Measurements from ENCODE around the gene AGTR2. TPM values are rescaled to one million over a fixed set of nuclear protein-coding genes. Genes with fewer than 3 reads are reported as not detected.

AGTR2 gene
- total RNA-seq, 1 experiment from 2014 or later, result 0.05 TPM

DNA sequence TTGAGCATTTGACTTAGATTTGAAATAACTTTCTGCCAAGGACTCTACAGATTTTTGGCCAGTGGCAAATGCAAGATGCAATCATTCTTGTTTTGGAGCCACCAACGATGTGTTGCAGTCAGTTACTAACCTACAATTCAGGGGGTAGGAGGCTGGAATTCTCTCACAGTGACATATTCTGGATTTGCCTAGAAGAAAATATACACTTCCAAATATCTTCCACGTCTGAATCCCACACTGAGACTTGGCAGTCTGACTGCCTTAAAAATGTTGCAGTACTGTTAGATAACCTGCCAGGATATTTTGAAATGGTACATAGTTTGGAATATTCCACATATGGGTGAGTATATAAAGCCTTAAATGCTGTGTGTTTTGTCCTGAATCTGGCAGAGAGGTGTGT, 27.6 kb upstream of the AGTR2 start:
- Histone ChIP-seq H3K4me1 (ENCODE audit: control insufficient read depth, insufficient read depth, low read length) (no peaks in the 10 kb centered on the region), H3K27me3 (ENCODE audit: control insufficient read depth, insufficient read depth, low read length) (no peaks in the 10 kb centered on the region), H3K27ac (ENCODE audit: low read length) (no peak overlapping the region), H3K36me3 (ENCODE audit: control insufficient read depth, insufficient read depth, low read length) (no peaks in the 10 kb centered on the region), H3K4me3 (ENCODE audit: low read depth in 2 of 2, low read length in 2 of 2) (no peak overlapping the region), H3K9me3 (ENCODE audit: control insufficient read depth, insufficient read depth, low read depth, low read length) (no peaks in the 10 kb centered on the region)
- no TSS peak for BruUV-seq (replicated peaks)
- TF ChIP-seq TCF7L2 (IDR thresholded peaks at IDR 0.05; ENCODE audit: low read depth, low read length), result no peak
- TF ChIP-seq, protein P1, sequence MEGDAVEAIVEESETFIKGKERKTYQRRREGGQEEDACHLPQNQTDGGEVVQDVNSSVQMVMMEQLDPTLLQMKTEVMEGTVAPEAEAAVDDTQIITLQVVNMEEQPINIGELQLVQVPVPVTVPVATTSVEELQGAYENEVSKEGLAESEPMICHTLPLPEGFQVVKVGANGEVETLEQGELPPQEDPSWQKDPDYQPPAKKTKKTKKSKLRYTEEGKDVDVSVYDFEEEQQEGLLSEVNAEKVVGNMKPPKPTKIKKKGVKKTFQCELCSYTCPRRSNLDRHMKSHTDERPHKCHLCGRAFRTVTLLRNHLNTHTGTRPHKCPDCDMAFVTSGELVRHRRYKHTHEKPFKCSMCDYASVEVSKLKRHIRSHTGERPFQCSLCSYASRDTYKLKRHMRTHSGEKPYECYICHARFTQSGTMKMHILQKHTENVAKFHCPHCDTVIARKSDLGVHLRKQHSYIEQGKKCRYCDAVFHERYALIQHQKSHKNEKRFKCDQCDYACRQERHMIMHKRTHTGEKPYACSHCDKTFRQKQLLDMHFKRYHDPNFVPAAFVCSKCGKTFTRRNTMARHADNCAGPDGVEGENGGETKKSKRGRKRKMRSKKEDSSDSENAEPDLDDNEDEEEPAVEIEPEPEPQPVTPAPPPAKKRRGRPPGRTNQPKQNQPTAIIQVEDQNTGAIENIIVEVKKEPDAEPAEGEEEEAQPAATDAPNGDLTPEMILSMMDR (IDR thresholded peaks at IDR 0.05), result no peak
- no peak for TF ChIP-seq SIN3A (IDR thresholded peaks at IDR 0.05; ENCODE audit: borderline replicate concordance, insufficient read depth, low read depth, low read length)
- TF ChIP-seq POLR2AphosphoS5 (IDR thresholded peaks at IDR 0.05; ENCODE audit: low read depth, low read length), result no peak
- TF ChIP-seq, protein P2, sequence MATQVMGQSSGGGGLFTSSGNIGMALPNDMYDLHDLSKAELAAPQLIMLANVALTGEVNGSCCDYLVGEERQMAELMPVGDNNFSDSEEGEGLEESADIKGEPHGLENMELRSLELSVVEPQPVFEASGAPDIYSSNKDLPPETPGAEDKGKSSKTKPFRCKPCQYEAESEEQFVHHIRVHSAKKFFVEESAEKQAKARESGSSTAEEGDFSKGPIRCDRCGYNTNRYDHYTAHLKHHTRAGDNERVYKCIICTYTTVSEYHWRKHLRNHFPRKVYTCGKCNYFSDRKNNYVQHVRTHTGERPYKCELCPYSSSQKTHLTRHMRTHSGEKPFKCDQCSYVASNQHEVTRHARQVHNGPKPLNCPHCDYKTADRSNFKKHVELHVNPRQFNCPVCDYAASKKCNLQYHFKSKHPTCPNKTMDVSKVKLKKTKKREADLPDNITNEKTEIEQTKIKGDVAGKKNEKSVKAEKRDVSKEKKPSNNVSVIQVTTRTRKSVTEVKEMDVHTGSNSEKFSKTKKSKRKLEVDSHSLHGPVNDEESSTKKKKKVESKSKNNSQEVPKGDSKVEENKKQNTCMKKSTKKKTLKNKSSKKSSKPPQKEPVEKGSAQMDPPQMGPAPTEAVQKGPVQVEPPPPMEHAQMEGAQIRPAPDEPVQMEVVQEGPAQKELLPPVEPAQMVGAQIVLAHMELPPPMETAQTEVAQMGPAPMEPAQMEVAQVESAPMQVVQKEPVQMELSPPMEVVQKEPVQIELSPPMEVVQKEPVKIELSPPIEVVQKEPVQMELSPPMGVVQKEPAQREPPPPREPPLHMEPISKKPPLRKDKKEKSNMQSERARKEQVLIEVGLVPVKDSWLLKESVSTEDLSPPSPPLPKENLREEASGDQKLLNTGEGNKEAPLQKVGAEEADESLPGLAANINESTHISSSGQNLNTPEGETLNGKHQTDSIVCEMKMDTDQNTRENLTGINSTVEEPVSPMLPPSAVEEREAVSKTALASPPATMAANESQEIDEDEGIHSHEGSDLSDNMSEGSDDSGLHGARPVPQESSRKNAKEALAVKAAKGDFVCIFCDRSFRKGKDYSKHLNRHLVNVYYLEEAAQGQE (IDR thresholded peaks at IDR 0.05; ENCODE audit: insufficient read depth in 1 of 2, low read depth in 2 of 2, low read length in 1 of 2), result no peak
- intact Hi-C loops (cut with micrococcal nuclease; ENCODE audit: unreplicated experiment) (no loop called here), in situ Hi-C loops (cut with HindIII; ENCODE audit: low pct_unique_long_range_greater_than_20kb, low sequenced_read_pairs) (no loop called here)
- DNase-seq (ENCODE audit: low read depth, low spot score) (no peak), ATAC-seq (no peak)
- ChIA-PET POLR2A (no interaction called here), CTCF (no interaction called here)

DNA sequence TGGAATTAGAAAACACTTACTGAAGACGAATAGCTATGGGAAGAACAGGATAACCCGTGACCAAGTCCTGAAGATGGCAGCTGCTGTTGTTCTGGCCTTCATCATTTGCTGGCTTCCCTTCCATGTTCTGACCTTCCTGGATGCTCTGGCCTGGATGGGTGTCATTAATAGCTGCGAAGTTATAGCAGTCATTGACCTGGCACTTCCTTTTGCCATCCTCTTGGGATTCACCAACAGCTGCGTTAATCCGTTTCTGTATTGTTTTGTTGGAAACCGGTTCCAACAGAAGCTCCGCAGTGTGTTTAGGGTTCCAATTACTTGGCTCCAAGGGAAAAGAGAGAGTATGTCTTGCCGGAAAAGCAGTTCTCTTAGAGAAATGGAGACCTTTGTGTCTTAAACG, 2.4 kb downstream of the AGTR2 start:
- ATAC-seq (no peak), DNase-seq (ENCODE audit: low read depth, low spot score) (no peak)
- no TSS peak for BruUV-seq (replicated peaks)
- Histone ChIP-seq H3K27ac (ENCODE audit: low read length) (no peak overlapping the region), H3K27me3 (ENCODE audit: control insufficient read depth, insufficient read depth, low read length) (no peaks in the 10 kb centered on the region), H3K4me1 (ENCODE audit: control insufficient read depth, insufficient read depth, low read length) (no peaks in the 10 kb centered on the region), H3K4me3 (ENCODE audit: low read depth in 2 of 2, low read length in 2 of 2) (no peak overlapping the region), H3K9me3 (ENCODE audit: control insufficient read depth, insufficient read depth, low read depth, low read length) (no peaks in the 10 kb centered on the region), H3K36me3 (ENCODE audit: control insufficient read depth, insufficient read depth, low read length) (no peaks in the 10 kb centered on the region)
- TF ChIP-seq, protein P1 (IDR thresholded peaks at IDR 0.05), result no peak
- TF ChIP-seq SIN3A (IDR thresholded peaks at IDR 0.05; ENCODE audit: borderline replicate concordance, insufficient read depth, low read depth, low read length) (no peak), TCF7L2 (IDR thresholded peaks at IDR 0.05; ENCODE audit: low read depth, low read length) (no peak), POLR2AphosphoS5 (IDR thresholded peaks at IDR 0.05; ENCODE audit: low read depth, low read length) (no peak)
- TF ChIP-seq, protein P2 (IDR thresholded peaks at IDR 0.05; ENCODE audit: insufficient read depth in 1 of 2, low read depth in 2 of 2, low read length in 1 of 2), result no peak
- ChIA-PET POLR2A (no interaction called here), CTCF (no interaction called here)
- intact Hi-C loops (cut with micrococcal nuclease; ENCODE audit: unreplicated experiment) (no loop called here), in situ Hi-C loops (cut with HindIII; ENCODE audit: low pct_unique_long_range_greater_than_20kb, low sequenced_read_pairs) (no loop called here)
